ENCODE results near the gene NRCAM.

DNA sequence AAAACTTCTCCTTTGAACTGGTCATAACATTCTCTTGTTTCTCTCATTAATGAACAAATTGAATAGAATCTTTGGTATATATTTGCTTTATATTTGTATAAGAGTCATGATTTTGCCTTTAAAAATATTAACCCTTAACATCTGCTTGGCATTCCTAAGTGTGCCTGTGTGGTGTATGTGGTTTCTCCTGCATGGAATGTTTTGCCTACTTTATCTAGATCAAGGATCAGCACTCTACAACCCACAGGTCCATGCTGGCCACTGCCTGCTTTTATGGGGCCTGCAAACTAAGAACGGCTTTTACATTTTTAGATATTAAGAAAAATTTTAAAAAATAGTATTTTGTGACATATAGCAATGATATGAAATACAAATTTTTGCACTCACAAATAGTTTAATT lies 321.8 kb downstream of the NRCAM start:
- TF ChIP-seq, protein P1, sequence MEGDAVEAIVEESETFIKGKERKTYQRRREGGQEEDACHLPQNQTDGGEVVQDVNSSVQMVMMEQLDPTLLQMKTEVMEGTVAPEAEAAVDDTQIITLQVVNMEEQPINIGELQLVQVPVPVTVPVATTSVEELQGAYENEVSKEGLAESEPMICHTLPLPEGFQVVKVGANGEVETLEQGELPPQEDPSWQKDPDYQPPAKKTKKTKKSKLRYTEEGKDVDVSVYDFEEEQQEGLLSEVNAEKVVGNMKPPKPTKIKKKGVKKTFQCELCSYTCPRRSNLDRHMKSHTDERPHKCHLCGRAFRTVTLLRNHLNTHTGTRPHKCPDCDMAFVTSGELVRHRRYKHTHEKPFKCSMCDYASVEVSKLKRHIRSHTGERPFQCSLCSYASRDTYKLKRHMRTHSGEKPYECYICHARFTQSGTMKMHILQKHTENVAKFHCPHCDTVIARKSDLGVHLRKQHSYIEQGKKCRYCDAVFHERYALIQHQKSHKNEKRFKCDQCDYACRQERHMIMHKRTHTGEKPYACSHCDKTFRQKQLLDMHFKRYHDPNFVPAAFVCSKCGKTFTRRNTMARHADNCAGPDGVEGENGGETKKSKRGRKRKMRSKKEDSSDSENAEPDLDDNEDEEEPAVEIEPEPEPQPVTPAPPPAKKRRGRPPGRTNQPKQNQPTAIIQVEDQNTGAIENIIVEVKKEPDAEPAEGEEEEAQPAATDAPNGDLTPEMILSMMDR (IDR thresholded peaks at IDR 0.05; ENCODE audit: insufficient read depth, low read depth, low read length) = no peak
- no peak for TF ChIP-seq EZH2 (IDR thresholded peaks at IDR 0.05; ENCODE audit: insufficient read depth, low read length)
